Stimulated activated CD4-positive, alpha-beta T cell treated with anti-CD3 and anti-CD28 coated beads, Interleukin-2, amount 100 ng/mL, for 24 hours (primary cell): ENCODE measurements around the gene REV1.
"Not testable (repeated sequence)": the region's sequence is repeated elsewhere in the genome, so short reads cannot be mapped to it uniquely, and the experiment has no call there.

Experiments used
- DNase-seq, 2 donors: peaks; one replicate each; pipeline ENCODE4 v3.0.0-alpha.2; 2020

Gene REV1

GRCh38 chr2:99489761-99490622 lies at the start of gene REV1:
Gene REV1 (minus strand): TSS chr2:99490017. CDS start chr2:99464975, 25,042 bp downstream.
- DNase-seq, result peak; percentile 93 to 94

- no peak for DNase-seq
Observed at GRCh38 chr2:99537910-99538485, 48.2 kb upstream of the REV1 start.

- no peak for DNase-seq
Observed at GRCh38 chr2:99524056-99524455, 34.2 kb upstream of the REV1 start.

- DNase-seq, result no peak
Observed at GRCh38 chr2:99522157-99522556, 32.3 kb upstream of the REV1 start.

GRCh38 chr2:99520813-99521212 lies 31.0 kb upstream of the REV1 start:
- DNase-seq, result no peak

GRCh38 chr2:99520195-99520594 lies 30.4 kb upstream of the REV1 start:
- no peak for DNase-seq

GRCh38 chr2:99514357-99514756 lies 24.5 kb upstream of the REV1 start:
- DNase-seq, result no peak

- DNase-seq, result no peak
Observed at GRCh38 chr2:99512181-99512591, 22.4 kb upstream of the REV1 start.

GRCh38 chr2:99509387-99509786 lies 19.6 kb upstream of the REV1 start:
- no peak for DNase-seq

GRCh38 chr2:99507937-99508818 lies 18.4 kb upstream of the REV1 start:
- DNase-seq, result no peak

GRCh38 chr2:99504844-99505584 lies 15.2 kb upstream of the REV1 start:
- no peak for DNase-seq

GRCh38 chr2:99503662-99504416 lies 14.0 kb upstream of the REV1 start:
- DNase-seq, result not testable (repeated sequence)

- no peak for DNase-seq
Observed at GRCh38 chr2:99496021-99496420, 6.2 kb upstream of the REV1 start.

GRCh38 chr2:99495115-99495860 lies 5.5 kb upstream of the REV1 start:
- DNase-seq, result no peak

GRCh38 chr2:99492721-99493120 lies 2.9 kb upstream of the REV1 start:
- no peak for DNase-seq

- DNase-seq, result no peak
Observed at GRCh38 chr2:99490623-99491461, 1.0 kb upstream of the REV1 start.

- DNase-seq, result peak; percentile 41 to 53
Observed at GRCh38 chr2:99489063-99489760, 605 bp downstream of the REV1 start.

GRCh38 chr2:99488539-99489062 lies 1.2 kb downstream of the REV1 start:
- no peak for DNase-seq

GRCh38 chr2:99487906-99488305 lies 1.9 kb downstream of the REV1 start:
- DNase-seq, result no peak
